Fibroblast of mammary gland (primary cell): ENCODE data around the gene DPPA5.
"Not testable (repeated sequence)": the region's sequence is repeated elsewhere in the genome, so short reads cannot be mapped to it uniquely, and the experiment has no call there.

Experiments used
- DNase-seq: peaks from one replicate; pipeline ENCODE4 v3.0.0-alpha.2; 2010; ENCODE audit warnings: low read depth
- H3K4me3 ChIP-seq: 2 replicates; pipeline ENCODE4 v1.5.1; 2011; ENCODE audit warnings: low read depth, mild to moderate bottlenecking, low read length, moderate library complexity; ENCODE audit not compliant: control insufficient read depth
- TF ChIP-seq, protein P1 (sequence below): conservative IDR thresholded peaks from 2 replicates; pipeline ENCODE4 v1.5.1; 2011; ENCODE audit warnings: low read depth, low read length, inconsistent platforms; ENCODE audit not compliant: control insufficient read depth, insufficient read depth

DPPA5 gene, protein sequence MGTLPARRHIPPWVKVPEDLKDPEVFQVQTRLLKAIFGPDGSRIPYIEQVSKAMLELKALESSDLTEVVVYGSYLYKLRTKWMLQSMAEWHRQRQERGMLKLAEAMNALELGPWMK

DNA sequence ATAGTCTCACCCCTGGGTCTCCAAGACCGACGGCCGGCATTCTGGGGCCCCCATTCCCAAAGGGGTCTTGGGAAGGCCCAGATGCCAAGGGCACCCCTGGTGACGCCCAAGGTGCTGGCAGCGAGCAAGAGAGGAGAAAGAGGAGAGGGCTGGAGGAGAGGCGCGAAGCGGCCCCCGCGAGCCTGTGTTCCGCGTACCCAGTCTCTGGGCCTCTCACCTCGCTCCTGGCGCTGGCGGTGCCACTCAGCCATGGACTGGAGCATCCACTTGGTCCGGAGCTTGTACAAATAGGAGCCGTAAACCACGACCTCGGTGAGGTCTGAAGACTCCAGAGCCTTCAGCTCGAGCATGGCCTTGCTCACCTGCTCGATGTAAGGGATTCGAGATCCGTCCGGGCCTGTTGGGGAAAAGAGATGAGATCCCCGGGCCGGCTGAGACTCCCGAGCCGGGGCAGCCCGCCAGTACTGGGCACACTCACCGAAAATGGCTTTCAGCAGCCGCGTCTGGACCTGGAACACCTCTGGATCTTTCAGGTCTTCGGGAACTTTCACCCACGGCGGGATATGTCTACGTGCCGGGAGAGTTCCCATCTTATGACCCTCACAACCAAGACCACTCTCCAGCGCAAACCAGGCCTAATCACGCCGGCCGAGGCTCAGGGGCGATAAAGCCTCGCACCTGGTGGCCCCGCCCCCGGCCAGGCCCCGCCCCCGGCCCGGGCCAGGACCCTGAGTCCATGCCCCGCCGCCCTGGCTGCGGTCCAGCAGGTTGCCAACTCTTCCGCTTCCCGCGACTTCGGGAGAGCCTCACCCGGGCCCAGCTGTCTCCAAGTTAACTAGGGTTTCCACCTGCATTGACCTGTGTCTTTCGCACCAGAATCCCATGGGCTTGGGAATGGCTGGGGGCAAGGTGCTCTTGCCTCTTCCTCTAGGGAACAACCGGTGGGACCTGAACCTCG, at the start of gene DPPA5:
TSS of gene DPPA5 (minus strand) at position 641 of the 958 bp plus-strand sequence. CDS start at position 590, 51 bp downstream.
- DNase-seq: no peak
- H3K4me3 ChIP-seq: no peak within 1 kb of the TSS
- TF ChIP-seq, protein P1, sequence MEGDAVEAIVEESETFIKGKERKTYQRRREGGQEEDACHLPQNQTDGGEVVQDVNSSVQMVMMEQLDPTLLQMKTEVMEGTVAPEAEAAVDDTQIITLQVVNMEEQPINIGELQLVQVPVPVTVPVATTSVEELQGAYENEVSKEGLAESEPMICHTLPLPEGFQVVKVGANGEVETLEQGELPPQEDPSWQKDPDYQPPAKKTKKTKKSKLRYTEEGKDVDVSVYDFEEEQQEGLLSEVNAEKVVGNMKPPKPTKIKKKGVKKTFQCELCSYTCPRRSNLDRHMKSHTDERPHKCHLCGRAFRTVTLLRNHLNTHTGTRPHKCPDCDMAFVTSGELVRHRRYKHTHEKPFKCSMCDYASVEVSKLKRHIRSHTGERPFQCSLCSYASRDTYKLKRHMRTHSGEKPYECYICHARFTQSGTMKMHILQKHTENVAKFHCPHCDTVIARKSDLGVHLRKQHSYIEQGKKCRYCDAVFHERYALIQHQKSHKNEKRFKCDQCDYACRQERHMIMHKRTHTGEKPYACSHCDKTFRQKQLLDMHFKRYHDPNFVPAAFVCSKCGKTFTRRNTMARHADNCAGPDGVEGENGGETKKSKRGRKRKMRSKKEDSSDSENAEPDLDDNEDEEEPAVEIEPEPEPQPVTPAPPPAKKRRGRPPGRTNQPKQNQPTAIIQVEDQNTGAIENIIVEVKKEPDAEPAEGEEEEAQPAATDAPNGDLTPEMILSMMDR: no peak

DNA sequence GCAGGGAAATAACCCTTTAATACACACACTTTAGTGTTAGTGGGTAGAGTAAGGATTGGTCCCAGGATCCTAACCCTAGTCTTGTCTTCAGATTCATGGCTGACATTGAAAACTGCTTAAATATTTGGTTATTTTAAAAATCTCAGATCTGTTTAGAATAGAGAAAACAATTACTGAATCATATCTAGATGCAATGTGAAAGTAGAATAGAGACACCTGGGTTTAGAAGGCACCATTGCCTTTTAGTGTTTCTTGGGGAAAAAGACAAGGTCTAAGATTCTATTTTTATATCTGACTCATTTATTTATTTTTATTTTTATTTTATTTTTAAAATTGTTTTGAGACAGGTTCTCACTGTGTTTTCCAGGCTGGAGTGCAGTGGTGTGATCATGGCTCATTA, 46.6 kb upstream of the DPPA5 start:
- H3K4me3 ChIP-seq: no peak overlapping the region
- TF ChIP-seq, protein P1: no peak
- no peak for DNase-seq

DNA sequence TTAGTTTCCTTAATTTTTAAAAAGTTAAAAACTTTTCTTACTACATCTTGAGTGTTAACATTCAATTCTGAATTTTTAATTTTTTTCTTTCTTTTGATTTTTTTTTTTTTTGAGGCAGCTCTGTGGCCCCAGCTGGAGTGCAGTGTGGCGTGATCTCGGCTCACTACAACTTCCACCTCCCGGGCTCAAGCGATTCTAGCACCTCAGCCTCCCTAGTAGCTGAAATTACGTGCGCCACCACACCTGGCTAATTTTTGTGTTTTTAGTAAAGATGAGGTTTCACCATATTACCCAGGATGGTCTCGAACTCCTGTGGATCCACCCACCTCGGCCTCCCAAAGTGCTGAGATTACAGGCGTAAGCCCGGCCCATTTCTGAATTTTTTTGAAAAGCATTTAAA, 41.8 kb upstream of the DPPA5 start:
- H3K4me3 ChIP-seq: no peak overlapping the region
- TF ChIP-seq, protein P1: no peak

DNA sequence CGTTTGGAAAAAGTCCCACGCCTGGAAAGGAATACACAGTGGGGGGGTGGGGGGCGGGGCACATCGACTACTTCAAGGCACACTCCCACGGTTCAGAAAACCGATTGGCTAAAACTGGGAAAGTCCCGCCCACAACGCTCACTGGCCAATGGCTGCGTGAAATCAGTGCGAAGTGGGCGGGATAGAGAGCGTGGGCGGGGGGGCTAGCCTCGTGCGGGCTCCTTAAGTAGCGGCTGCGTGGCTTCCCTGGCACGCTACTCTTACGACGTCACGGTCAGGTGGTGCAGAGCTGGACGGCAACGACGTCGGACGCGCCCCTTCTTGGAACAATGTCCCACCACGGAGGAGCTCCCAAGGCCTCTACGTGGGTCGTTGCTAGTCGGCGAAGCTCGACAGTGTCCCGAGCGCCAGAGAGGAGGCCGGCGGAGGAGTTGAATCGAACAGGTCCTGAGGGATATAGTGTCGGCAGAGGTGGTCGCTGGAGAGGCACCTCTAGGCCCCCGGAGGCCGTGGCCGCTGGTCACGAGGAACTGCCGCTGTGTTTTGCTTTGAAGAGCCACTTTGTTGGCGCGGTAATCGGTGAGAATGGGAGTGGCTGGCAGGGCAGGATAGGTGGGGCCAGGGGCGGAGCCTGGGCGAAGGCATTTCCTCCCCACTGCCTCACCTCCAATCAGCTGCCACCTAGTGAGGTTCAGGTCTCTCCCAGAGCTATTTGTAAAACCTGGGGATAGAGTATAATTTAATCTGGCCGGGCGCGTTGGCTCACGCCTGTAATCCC, 40.7 kb upstream of the DPPA5 start, which contains the start of gene DDX43:
TSS of gene DDX43 (plus strand) at position 252 of the 778 bp plus-strand sequence. CDS start at position 330, 78 bp downstream.
- DNase-seq: peak; percentile 68
- H3K4me3 ChIP-seq: peak within 1 kb of the TSS; percentile 27
- TF ChIP-seq, protein P1: no peak

More for the DNA sequence above, 41.8 kb upstream of the DPPA5 start:
- no peak for DNase-seq

DNA sequence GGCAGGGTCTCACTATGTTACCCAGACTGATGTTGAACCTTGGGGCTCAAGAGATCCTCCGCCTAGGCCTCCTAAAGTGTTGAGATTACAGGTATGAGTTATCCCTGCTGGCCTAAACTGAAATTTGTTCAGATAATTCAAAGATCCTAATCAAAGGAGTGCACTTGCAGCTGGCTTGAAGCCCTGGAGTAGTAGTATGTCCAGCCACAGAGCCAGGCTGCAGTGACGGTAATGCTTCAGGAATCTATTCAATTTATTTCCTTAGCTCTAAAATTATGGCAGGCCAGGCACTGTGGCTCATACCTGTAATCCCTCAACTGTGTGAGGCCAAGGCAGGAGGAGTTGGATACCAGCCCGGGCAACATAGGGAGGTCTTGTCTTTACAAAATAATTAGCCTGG, 39.2 kb upstream of the DPPA5 start:
- DNase-seq: no peak
- TF ChIP-seq, protein P1: no peak
- no peak overlapping the region for H3K4me3 ChIP-seq

DNA sequence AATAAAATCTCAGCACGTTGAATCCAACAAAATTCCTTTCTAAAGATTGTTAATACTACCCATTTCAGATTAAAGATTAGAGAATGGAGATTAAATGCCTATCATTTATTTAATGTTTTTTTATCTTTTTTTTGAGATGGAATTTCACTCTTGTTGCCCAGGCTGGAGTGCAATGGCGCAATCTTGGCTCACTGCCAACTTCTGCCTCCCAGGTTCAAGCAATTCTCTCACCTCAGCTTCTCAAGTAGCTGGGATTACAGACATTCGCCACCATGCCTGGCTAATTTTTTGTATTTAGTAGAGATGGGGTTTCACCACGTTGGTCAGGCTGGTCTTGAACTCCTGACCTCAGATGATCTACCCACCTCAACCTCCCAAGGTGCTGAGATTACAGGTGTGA, 38.1 kb upstream of the DPPA5 start:
- not testable (repeated sequence) for H3K4me3 ChIP-seq, DNase-seq

DNA sequence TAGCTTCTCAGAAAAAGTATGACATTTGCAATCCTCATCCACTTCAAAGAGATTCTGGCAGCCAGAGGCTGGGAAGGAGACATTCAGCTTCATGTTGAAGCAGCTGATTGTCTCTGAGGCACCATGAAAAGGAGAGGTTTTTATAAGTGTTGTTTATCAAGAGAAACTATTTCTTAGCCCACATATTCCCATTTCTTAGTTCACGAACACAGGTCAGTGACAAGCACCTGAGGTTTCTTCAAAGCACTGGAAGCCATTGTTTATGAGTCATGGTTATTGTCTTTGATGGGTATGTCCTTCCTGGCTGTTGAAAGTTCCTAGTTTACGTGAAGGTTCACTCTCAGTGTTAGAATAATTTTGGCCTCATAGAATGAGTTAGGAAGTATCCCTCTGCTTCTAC, 37.6 kb upstream of the DPPA5 start:
- DNase-seq: no peak
- no peak overlapping the region for H3K4me3 ChIP-seq
- TF ChIP-seq, protein P1: no peak
